GM19455 (cell line): ENCODE results near the gene UPK3B.
"Not testable (repeated sequence)": the region's sequence is repeated elsewhere in the genome, so short reads cannot be mapped to it uniquely, and the experiment has no call there.

Source experiments
- ATAC-seq: cut with Tn5 transposase; IDR thresholded peaks from one replicate; pipeline ENCODE4 v1.9.1; 2021; ENCODE audit not compliant: unreplicated experiment

UPK3B gene

GRCh38 chr7:76487969-76488368 lies 22.4 kb upstream of the UPK3B start:
- ATAC-seq: not testable (repeated sequence)

GRCh38 chr7:76492139-76492538 lies 18.2 kb upstream of the UPK3B start:
- not testable (repeated sequence) for ATAC-seq

GRCh38 chr7:76495717-76496116 lies 14.6 kb upstream of the UPK3B start:
- not testable (repeated sequence) for ATAC-seq

- not testable (repeated sequence) for ATAC-seq
Measured at GRCh38 chr7:76497918-76498582, 12.3 kb upstream of the UPK3B start.

GRCh38 chr7:76498583-76499200 lies 11.7 kb upstream of the UPK3B start:
- ATAC-seq: not testable (repeated sequence)

GRCh38 chr7:76499201-76499923 lies 11.0 kb upstream of the UPK3B start:
- peak; percentile 19 for ATAC-seq

- ATAC-seq: peak; percentile 65
Measured at GRCh38 chr7:76499924-76500241, 10.5 kb upstream of the UPK3B start.

- not testable (repeated sequence) for ATAC-seq
Measured at GRCh38 chr7:76502224-76502623, 8.1 kb upstream of the UPK3B start.

GRCh38 chr7:76502836-76503235 lies 7.5 kb upstream of the UPK3B start:
- ATAC-seq: not testable (repeated sequence)

- not testable (repeated sequence) for ATAC-seq
Measured at GRCh38 chr7:76503244-76503643, 7.1 kb upstream of the UPK3B start.

- not testable (repeated sequence) for ATAC-seq
Measured at GRCh38 chr7:76504351-76505167, 5.8 kb upstream of the UPK3B start.

- no peak for ATAC-seq
Measured at GRCh38 chr7:76505168-76506080, 4.9 kb upstream of the UPK3B start.

- ATAC-seq: no peak
Measured at GRCh38 chr7:76506081-76506440, 4.3 kb upstream of the UPK3B start.

- not testable (repeated sequence) for ATAC-seq
Measured at GRCh38 chr7:76506643-76507042, 3.7 kb upstream of the UPK3B start.

GRCh38 chr7:76507723-76508406 lies 2.5 kb upstream of the UPK3B start:
- ATAC-seq: no peak

- ATAC-seq: not testable (repeated sequence)
Measured at GRCh38 chr7:76511200-76511910, 1.0 kb downstream of the UPK3B start.

GRCh38 chr7:76511911-76512885 lies 1.8 kb downstream of the UPK3B start:
- not testable (repeated sequence) for ATAC-seq
